RWPE1 (cell line): Measurements from ENCODE around the gene KLF16.

ENCODE experiments used
- CTCF ChIA-PET: fragments of 350-600 bp; sonication (Branson Sonifier 250); formaldehyde crosslinking; extraction: SDS; loops from one replicate; lab custom pipeline; 2021; lab: Yijun Ruan, JAX
- POLR2A ChIA-PET: fragments of 400-600 bp; formaldehyde crosslinking; extraction: SDS; loops from one replicate; lab custom pipeline; 2020; ENCODE audit warnings: antibody characterized with exemption; ENCODE audit not compliant: low non-redundant PET; lab: Yijun Ruan, JAX
- DNase-seq: peaks from one replicate; pipeline ENCODE4 v3.0.0; 2012; ENCODE audit warnings: low spot score
- H3K27ac ChIP-seq: fragments of 450-650 bp; 2 replicates; pipeline ENCODE4 v1.5.1; 2017
- CTCF ChIP-seq: fragments of 450-650 bp; conservative IDR thresholded peaks from 2 replicates; pipeline ENCODE4 v1.5.1; 2017; ENCODE audit warnings: low read depth, mild to moderate bottlenecking

Gene KLF16

GRCh38 chr19:1854542-1855039 is 8.8 kb downstream of the KLF16 start:
- TF ChIP-seq CTCF = no peak
- DNase-seq = no peak
- H3K27ac ChIP-seq = peak overlapping the region; percentile 98
- CTCF ChIA-PET = no interaction called here
- POLR2A ChIA-PET = no interaction called here

- POLR2A ChIA-PET = no interaction called here
- no peak for DNase-seq
- TF ChIP-seq CTCF = no peak
- CTCF ChIA-PET = interaction anchor here (0.6 kb wide), 1 partner anchor 14 kb away, joined by 3 read pairs; no protein-coding TSS in a partner anchor
- peak overlapping the region; percentile 98 for H3K27ac ChIP-seq
These were observed 9.3 kb downstream of the KLF16 start for GRCh38 chr19:1854039-1854541.

- H3K27ac ChIP-seq = peak overlapping the region; percentile 98
- ChIA-PET CTCF (interaction anchor here (0.6 kb wide), 1 partner anchor 13 kb away, joined by 3 read pairs; no protein-coding TSS in a partner anchor), POLR2A (no interaction called here)
- TF ChIP-seq CTCF = peak; percentile 95
- peak; percentile 73 for DNase-seq
These were observed 9.9 kb downstream of the KLF16 start for GRCh38 chr19:1853295-1854038.

- peak overlapping the region; percentile 98 for H3K27ac ChIP-seq
- no peak for DNase-seq
- ChIA-PET POLR2A (no interaction called here), CTCF (no interaction called here)
- TF ChIP-seq CTCF = no peak
These were observed 10.7 kb downstream of the KLF16 start for GRCh38 chr19:1852581-1853128.

GRCh38 chr19:1851654-1852580 is 11.5 kb downstream of the KLF16 start:
- DNase-seq = no peak
- CTCF ChIA-PET = no interaction called here
- H3K27ac ChIP-seq = peak overlapping the region; percentile 98
- no peak for TF ChIP-seq CTCF
- POLR2A ChIA-PET = no interaction called here
